ENCODE measurements around the gene GSTM5. TPM values are rescaled to one million over a fixed set of nuclear protein-coding genes. Genes with fewer than 3 reads are reported as not detected.
"Not testable (repeated sequence)": the region's sequence is repeated elsewhere in the genome, so short reads cannot be mapped to it uniquely, and the experiment has no call there.

GSTM5 gene
- total and polyA plus RNA-seq, 4 donors = 0.59 to 2.8 (median 1.3) TPM

DNA sequence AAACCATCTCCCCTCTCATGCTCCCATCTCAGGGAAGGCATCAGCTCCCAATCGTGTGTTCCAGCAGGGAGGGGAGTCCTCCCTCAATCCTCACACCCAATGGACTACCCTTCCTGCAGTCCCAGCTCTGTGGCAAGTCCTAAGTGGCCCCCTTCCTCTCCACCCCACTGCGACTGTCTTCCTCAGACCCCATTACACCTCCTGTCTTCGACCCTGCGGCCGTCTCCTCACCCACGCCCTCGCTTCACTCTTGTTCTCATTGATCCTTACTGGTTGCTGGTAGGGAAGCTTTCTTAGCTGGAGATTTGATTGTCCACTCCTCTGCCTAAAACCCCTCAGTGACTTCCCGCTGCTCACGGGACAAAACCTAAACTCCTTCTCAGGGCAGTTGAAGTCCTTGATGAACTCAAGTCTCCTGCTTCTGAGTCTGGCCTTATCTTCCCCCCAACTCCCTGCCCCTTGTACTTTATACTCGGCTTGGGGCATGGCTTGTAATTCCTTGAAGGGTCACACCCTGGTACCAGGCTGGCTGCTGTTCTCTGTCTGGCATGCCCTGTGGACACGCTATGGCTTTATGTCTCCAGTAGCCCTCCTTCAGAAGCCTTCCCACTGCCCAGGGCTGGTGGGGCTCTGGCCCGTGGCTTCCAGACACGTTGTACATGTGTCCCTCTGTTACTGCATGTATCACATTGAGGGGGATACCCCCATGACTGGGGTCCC lies 54.0 kb downstream of the GSTM5 start (continued):
- TF ChIP-seq, protein P1, sequence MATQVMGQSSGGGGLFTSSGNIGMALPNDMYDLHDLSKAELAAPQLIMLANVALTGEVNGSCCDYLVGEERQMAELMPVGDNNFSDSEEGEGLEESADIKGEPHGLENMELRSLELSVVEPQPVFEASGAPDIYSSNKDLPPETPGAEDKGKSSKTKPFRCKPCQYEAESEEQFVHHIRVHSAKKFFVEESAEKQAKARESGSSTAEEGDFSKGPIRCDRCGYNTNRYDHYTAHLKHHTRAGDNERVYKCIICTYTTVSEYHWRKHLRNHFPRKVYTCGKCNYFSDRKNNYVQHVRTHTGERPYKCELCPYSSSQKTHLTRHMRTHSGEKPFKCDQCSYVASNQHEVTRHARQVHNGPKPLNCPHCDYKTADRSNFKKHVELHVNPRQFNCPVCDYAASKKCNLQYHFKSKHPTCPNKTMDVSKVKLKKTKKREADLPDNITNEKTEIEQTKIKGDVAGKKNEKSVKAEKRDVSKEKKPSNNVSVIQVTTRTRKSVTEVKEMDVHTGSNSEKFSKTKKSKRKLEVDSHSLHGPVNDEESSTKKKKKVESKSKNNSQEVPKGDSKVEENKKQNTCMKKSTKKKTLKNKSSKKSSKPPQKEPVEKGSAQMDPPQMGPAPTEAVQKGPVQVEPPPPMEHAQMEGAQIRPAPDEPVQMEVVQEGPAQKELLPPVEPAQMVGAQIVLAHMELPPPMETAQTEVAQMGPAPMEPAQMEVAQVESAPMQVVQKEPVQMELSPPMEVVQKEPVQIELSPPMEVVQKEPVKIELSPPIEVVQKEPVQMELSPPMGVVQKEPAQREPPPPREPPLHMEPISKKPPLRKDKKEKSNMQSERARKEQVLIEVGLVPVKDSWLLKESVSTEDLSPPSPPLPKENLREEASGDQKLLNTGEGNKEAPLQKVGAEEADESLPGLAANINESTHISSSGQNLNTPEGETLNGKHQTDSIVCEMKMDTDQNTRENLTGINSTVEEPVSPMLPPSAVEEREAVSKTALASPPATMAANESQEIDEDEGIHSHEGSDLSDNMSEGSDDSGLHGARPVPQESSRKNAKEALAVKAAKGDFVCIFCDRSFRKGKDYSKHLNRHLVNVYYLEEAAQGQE (IDR thresholded peaks at IDR 0.05) = no peak
- TF ChIP-seq NR2F2 (IDR thresholded peaks at IDR 0.05) (no peak), FOXA2 (IDR thresholded peaks at IDR 0.05) (no peak), JUND (IDR thresholded peaks at IDR 0.05) (no peak)

DNA sequence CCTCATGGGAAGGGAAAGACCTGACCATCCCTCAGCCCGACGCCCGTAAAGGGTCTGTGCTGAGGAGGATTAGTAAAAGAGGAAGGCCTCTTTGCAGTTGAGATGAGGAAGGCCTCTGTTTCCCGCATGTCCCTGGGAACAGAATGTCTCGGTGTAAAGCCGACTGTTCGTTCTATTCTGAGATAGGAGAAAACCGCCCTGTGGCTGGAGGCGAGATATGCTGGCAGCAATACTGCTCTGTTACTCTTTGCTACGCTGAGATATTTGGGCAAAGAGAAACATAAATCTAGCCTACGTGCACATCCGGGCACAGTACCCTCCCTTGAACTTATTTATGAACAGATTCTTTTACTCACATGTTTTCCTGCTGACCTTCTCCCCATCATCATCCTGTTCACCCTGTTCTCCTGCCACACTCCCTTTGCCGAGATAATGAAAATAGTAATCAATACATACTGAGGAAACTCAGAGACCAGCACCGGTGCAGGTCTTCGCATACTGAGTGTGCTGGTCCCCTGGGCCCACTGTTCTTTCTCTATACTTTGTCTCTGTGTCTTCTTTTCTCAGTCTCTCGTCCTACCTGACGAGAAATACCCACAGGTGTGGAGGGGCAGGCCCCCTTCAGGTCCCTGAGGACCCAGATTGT lies 55.1 kb downstream of the GSTM5 start:
- H3K27ac ChIP-seq (ENCODE audit: low read depth in 1 of 2, low read length in 2 of 2) = not testable (repeated sequence)

More for the DNA sequence above, 55.1 kb downstream of the GSTM5 start:
- not testable (repeated sequence) for H3K9ac ChIP-seq (ENCODE audit: low read depth in 1 of 2, low read length in 2 of 2); H3K27me3 ChIP-seq (ENCODE audit: control insufficient read depth in 4 of 4, insufficient read depth in 4 of 4, low read length in 3 of 4); H3K9me3 ChIP-seq (ENCODE audit: control insufficient read depth in 4 of 4, low read length in 3 of 4); H3K4me1 ChIP-seq (ENCODE audit: control insufficient read depth in 4 of 4, insufficient read depth in 4 of 4, low read length in 3 of 4); H3K36me3 ChIP-seq (ENCODE audit: control insufficient read depth in 4 of 4, insufficient read depth in 3 of 4, low read depth in 1 of 4, low read length in 3 of 4); H3K4me3 ChIP-seq (ENCODE audit: low read depth in 1 of 3, low read length in 3 of 3); DNase-seq (ENCODE audit: low spot score)
- 82% methylated on average over 17 of the region's 17 CpGs for WGBS

Other genes starting within 250 kb of the GSTM5 start
- gene SYPL2, start 245.7 kb upstream of the GSTM5 start, total RNA-seq = 1 to 10 TPM in 1 of 2 donors, under 1 TPM in 1; 0.14 to 4.4 TPM
- gene SYPL2, start 245.7 kb upstream of the GSTM5 start, polyA plus RNA-seq = 1 to 10 TPM; 3.0 to 4.7 TPM
- 1 to 10 TPM in 1 of 2 donors, under 1 TPM in 1; 0.61 to 1.6 TPM for gene ATXN7L2, start 228.3 kb upstream of the GSTM5 start, total RNA-seq
- gene ATXN7L2, start 228.3 kb upstream of the GSTM5 start, polyA plus RNA-seq = 1 to 10 TPM; 1.0 to 1.7 TPM
- gene CYB561D1, start 218.2 kb upstream of the GSTM5 start, total RNA-seq = 1 to 10 TPM; 2.5 to 2.8 TPM
- 1 to 10 TPM; 1.3 to 1.5 TPM for gene CYB561D1, start 218.2 kb upstream of the GSTM5 start, polyA plus RNA-seq
- 1 to 10 TPM in 1 of 2 donors, under 1 TPM in 1; 0.75 to 4.6 TPM for gene AMIGO1, start 202.5 kb upstream of the GSTM5 start, total RNA-seq
- gene AMIGO1, start 202.5 kb upstream of the GSTM5 start, polyA plus RNA-seq = 1 to 10 TPM; 1.7 to 2.0 TPM
- not detected for gene GPR61, start 172.4 kb upstream of the GSTM5 start, total RNA-seq
- gene GPR61, start 172.4 kb upstream of the GSTM5 start, polyA plus RNA-seq = under 1 TPM in 1 of 2 donors, not detected in 1; 0.32 TPM
- gene GNAI3, start 163.6 kb upstream of the GSTM5 start, total RNA-seq = 1 to 10 TPM; 6.4 to 6.5 TPM
- 1 to 10 TPM; 1.9 to 2.2 TPM for gene GNAI3, start 163.6 kb upstream of the GSTM5 start, polyA plus RNA-seq
- gene GNAT2, start 92.6 kb upstream of the GSTM5 start, total RNA-seq = under 1 TPM; 0.09 to 0.17 TPM
- gene GNAT2, start 92.6 kb upstream of the GSTM5 start, polyA plus RNA-seq = under 1 TPM in 1 of 2 donors, not detected in 1; 0.17 TPM
- gene AMPD2, start 92.4 kb upstream of the GSTM5 start, total RNA-seq = 10 to 100 TPM; 19.2 to 87.4 TPM
- gene AMPD2, start 92.4 kb upstream of the GSTM5 start, polyA plus RNA-seq = 10 to 100 TPM; 20.2 to 25.2 TPM
- gene GSTM4, start 56.2 kb upstream of the GSTM5 start, total RNA-seq = 10 to 100 TPM; 12.2 to 42.8 TPM
- 10 to 100 TPM; 25.5 to 36.2 TPM for gene GSTM4, start 56.2 kb upstream of the GSTM5 start, polyA plus RNA-seq
- 10 to 100 TPM in 1 of 2 donors, 1 to 10 TPM in 1; 7.1 to 15.1 TPM for gene GSTM2, start 44.2 kb upstream of the GSTM5 start, total RNA-seq
- gene GSTM2, start 44.2 kb upstream of the GSTM5 start, polyA plus RNA-seq = 1 to 10 TPM; 7.4 to 8.4 TPM
- 100 to 1,000 TPM in 1 of 2 donors, 10 to 100 TPM in 1; 14.7 to 273 TPM for gene GSTM1, start 24.4 kb upstream of the GSTM5 start, total RNA-seq
- gene GSTM1, start 24.4 kb upstream of the GSTM5 start, polyA plus RNA-seq = 100 to 1,000 TPM; 221 to 341 TPM
- 10 to 100 TPM in 1 of 2 donors, 1 to 10 TPM in 1; 6.9 to 39.8 TPM for gene GSTM3, start 28.8 kb downstream of the GSTM5 start, total RNA-seq
- gene GSTM3, start 28.8 kb downstream of the GSTM5 start, polyA plus RNA-seq = 10 to 100 TPM; 30.1 to 51.5 TPM
- under 1 TPM in 1 of 2 donors, not detected in 1; 0.09 TPM for gene EPS8L3, start 51.7 kb downstream of the GSTM5 start, total RNA-seq
- under 1 TPM; 0.15 to 0.38 TPM for gene EPS8L3, start 51.7 kb downstream of the GSTM5 start, polyA plus RNA-seq
- 10 to 100 TPM in 1 of 2 donors, 1 to 10 TPM in 1; 6.3 to 15.2 TPM for gene CSF1, start 198.6 kb downstream of the GSTM5 start, total RNA-seq
- gene CSF1, start 198.6 kb downstream of the GSTM5 start, polyA plus RNA-seq = 10 to 100 TPM; 11.0 to 11.7 TPM

Data from liver (tissue), 9 donors.